HEK293 (cell line): Measurements from ENCODE around the gene RASSF3.

ENCODE experiments used
- CTCF ChIA-PET: fragments of 350-600 bp; formaldehyde crosslinking; extraction: SDS; loops from one replicate; lab custom pipeline; 2021; ENCODE audit warnings: antibody characterized with exemption; lab: Yijun Ruan, JAX
- POLR2A ChIA-PET: fragments of 300-600 bp; formaldehyde crosslinking; extraction: SDS; loops from one replicate; lab custom pipeline; 2020; ENCODE audit warnings: antibody characterized with exemption, inconsistent platforms; lab: Yijun Ruan, JAX
- H3K27ac ChIP-seq: fragments of 200-500 bp; sonication (Bioruptor generic); 2 replicates; pipeline ENCODE4 v1.5.1; 2014; ENCODE audit warnings: low read depth, low read length, control low read depth, inconsistent platforms; ENCODE audit errors: extremely low read depth
- H3K36me3 ChIP-seq, 2 experiments: fragments of 200-500 bp in 1 of 2; sonication (Bioruptor generic) in 1 of 2; 1 replicate in 1 of 2; 2 replicates in 1 of 2; pipeline ENCODE4 v1.5.1; 2014 to 2017; ENCODE audit warnings: inconsistent platforms in 2 of 2, low read length in 2 of 2; ENCODE audit not compliant: control insufficient read depth in 2 of 2, insufficient read depth in 1 of 2
- H3K4me1 ChIP-seq: fragments of 200-500 bp; sonication (Bioruptor generic); 2 replicates; pipeline ENCODE4 v1.5.1; 2014; ENCODE audit warnings: mild to moderate bottlenecking, low read length, inconsistent platforms; ENCODE audit not compliant: control insufficient read depth, insufficient read depth
- H3K4me3 ChIP-seq: 2 replicates; pipeline ENCODE4 v1.5.1; 2011; ENCODE audit warnings: low read depth, mild to moderate bottlenecking, control low read depth, low read length, moderate library complexity
- H3K9me3 ChIP-seq: fragments of 200-500 bp; sonication (Bioruptor generic); 2 replicates; pipeline ENCODE4 v1.5.1; 2014; ENCODE audit warnings: low read depth, low read length, inconsistent platforms; ENCODE audit not compliant: control insufficient read depth, insufficient read depth
- BCL11B ChIP-seq: fragments of 450-650 bp; formaldehyde crosslinking; IDR thresholded peaks from 2 replicates; pipeline ENCODE4 v1.5.1; 2016; ENCODE audit warnings: low read depth, missing biosample characterization, missing genetic modification characterization
- HIC1 ChIP-seq: fragments of 450-650 bp; formaldehyde crosslinking; IDR thresholded peaks from 2 replicates; pipeline ENCODE4 v1.5.1; 2016; ENCODE audit warnings: missing biosample characterization, missing genetic modification characterization
- KLF17 ChIP-seq: fragments of 450-650 bp; formaldehyde crosslinking; IDR thresholded peaks from 2 replicates; pipeline ENCODE4 v1.5.1; 2016; ENCODE audit warnings: missing biosample characterization, missing genetic modification characterization
- KLF7 ChIP-seq: fragments of 450-650 bp; formaldehyde crosslinking; IDR thresholded peaks from 2 replicates; pipeline ENCODE4 v1.5.1; 2016; ENCODE audit warnings: missing biosample characterization, missing genetic modification characterization, borderline replicate concordance
- KLF9 ChIP-seq: fragments of 450-650 bp; formaldehyde crosslinking; IDR thresholded peaks from 2 replicates; pipeline ENCODE4 v1.5.1; 2016; ENCODE audit warnings: missing biosample characterization, missing genetic modification characterization, low read depth
- MZF1 ChIP-seq: fragments of 450-650 bp; formaldehyde crosslinking; IDR thresholded peaks from 2 replicates; pipeline ENCODE4 v1.5.1; 2017; ENCODE audit warnings: missing biosample characterization, missing genetic modification characterization, borderline replicate concordance
- SCRT2 ChIP-seq: fragments of 450-650 bp; formaldehyde crosslinking; IDR thresholded peaks from 2 replicates; pipeline ENCODE4 v1.5.1; 2016; ENCODE audit warnings: missing biosample characterization, missing genetic modification characterization
- WT1 ChIP-seq: fragments of 450-650 bp; formaldehyde crosslinking; IDR thresholded peaks from 2 replicates; pipeline ENCODE4 v1.5.1; 2016; ENCODE audit warnings: missing biosample characterization, missing genetic modification characterization
- ZBTB1 ChIP-seq: fragments of 450-650 bp; formaldehyde crosslinking; IDR thresholded peaks from 2 replicates; pipeline ENCODE4 v1.5.1; 2016; ENCODE audit warnings: missing biosample characterization, missing genetic modification characterization
- ZFP3 ChIP-seq: fragments of 450-650 bp; formaldehyde crosslinking; IDR thresholded peaks from 2 replicates; pipeline ENCODE4 v1.5.1; 2016; ENCODE audit warnings: low read depth, missing biosample characterization, missing genetic modification characterization
- ZNF10 ChIP-seq: fragments of 450-650 bp; formaldehyde crosslinking; IDR thresholded peaks from 2 replicates; pipeline ENCODE4 v1.5.1; 2017; ENCODE audit warnings: missing biosample characterization, missing genetic modification characterization
- ZNF148 ChIP-seq: fragments of 450-650 bp; formaldehyde crosslinking; IDR thresholded peaks from 2 replicates; pipeline ENCODE4 v1.5.0; 2017; ENCODE audit warnings: missing biosample characterization, missing genetic modification characterization, borderline replicate concordance
- ZNF19 ChIP-seq: fragments of 450-650 bp; formaldehyde crosslinking; IDR thresholded peaks from 2 replicates; pipeline ENCODE4; 2016; ENCODE audit warnings: missing biosample characterization, missing genetic modification characterization, low read depth
- ZNF24 ChIP-seq: fragments of 450-650 bp; formaldehyde crosslinking; IDR thresholded peaks from 2 replicates; pipeline ENCODE4 v1.5.1; 2016; ENCODE audit warnings: missing biosample characterization, missing genetic modification characterization
- ZNF280C ChIP-seq: fragments of 450-650 bp; formaldehyde crosslinking; IDR thresholded peaks from 2 replicates; pipeline ENCODE4 v1.5.1; 2016; ENCODE audit warnings: missing biosample characterization, missing genetic modification characterization
- ZNF391 ChIP-seq: fragments of 450-650 bp; formaldehyde crosslinking; IDR thresholded peaks from 2 replicates; pipeline ENCODE4 v1.5.1; 2016; ENCODE audit warnings: low read depth, missing biosample characterization, missing genetic modification characterization, borderline replicate concordance
- ZNF426 ChIP-seq: fragments of 450-650 bp; formaldehyde crosslinking; IDR thresholded peaks from 2 replicates; pipeline ENCODE4 v1.5.1; 2017; ENCODE audit warnings: missing biosample characterization, missing genetic modification characterization, mild to moderate bottlenecking, inconsistent platforms, moderate library complexity
- ZNF518A ChIP-seq: fragments of 450-650 bp; formaldehyde crosslinking; conservative IDR thresholded peaks from 2 replicates; pipeline ENCODE4 v1.5.1; 2016; ENCODE audit warnings: low read depth, missing biosample characterization, missing genetic modification characterization
- ZNF596 ChIP-seq: fragments of 450-650 bp; IDR thresholded peaks from 2 replicates; pipeline ENCODE4 v1.5.0; 2018; ENCODE audit warnings: missing biosample characterization, mild to moderate bottlenecking, missing genetic modification characterization, moderate library complexity

RASSF3 gene

GRCh38 chr12:64665514-64665913, 55.2 kb downstream of the RASSF3 start (continued):
- TF ChIP-seq ZNF518A (tag by site-specific recombination) (no peak), ZNF391 (tag by site-specific recombination) (no peak), BCL11B (tag by site-specific recombination) (no peak), ZNF280C (tag by site-specific recombination) (no peak), KLF9 (peak; percentile 84), MZF1 (tag by site-specific recombination) (no peak), ZFP3 (tag by site-specific recombination) (no peak), SCRT2 (tag by site-specific recombination) (no peak), ZNF19 (no peak), HIC1 (no peak), ZNF24 (tag by site-specific recombination) (no peak)

GRCh38 chr12:64666054-64666914, 56.0 kb downstream of the RASSF3 start:
- POLR2A ChIA-PET = interaction anchor here (1.1 kb wide), 1 partner anchor 13 kb away, joined by 5 read pairs; no protein-coding TSS in a partner anchor
- Histone ChIP-seq H3K27ac (peak overlapping the region; percentile 47; the same call in 1 of the 2 replicates), H3K4me3 (no peak overlapping the region)
- TF ChIP-seq KLF7 = 0 out of 2 replicates have a peak, but pooled peaks have one; percentile 41
- 0 out of 2 replicates have a peak, but pooled peaks have one; percentile 56 for TF ChIP-seq ZNF10 (tag by site-specific recombination)
- TF ChIP-seq ZNF596 (tag by site-specific recombination) = no peak
- no peak; the same call in 1 of the 2 replicates for TF ChIP-seq ZBTB1
- no peak for TF ChIP-seq ZNF148 (tag by site-specific recombination)
- peak; percentile 67 for TF ChIP-seq WT1 (tag by site-specific recombination)
- no peak for TF ChIP-seq KLF17 (tag by site-specific recombination)
- no peak for TF ChIP-seq SCRT2 (tag by site-specific recombination)
- no peak for TF ChIP-seq ZNF426 (tag by site-specific recombination)
- no peak for TF ChIP-seq HIC1

More at GRCh38 chr12:64666054-64666914, 56.0 kb downstream of the RASSF3 start:
- Histone ChIP-seq H3K9me3 (no peaks in the 10 kb centered on the region), H3K4me1 (peaks cover 42% of the 10 kb centered on the region), H3K36me3 (no peaks in the 10 kb centered on the region)
- CTCF ChIA-PET = interaction anchor here (0.6 to 1.1 kb wide), 3 partner anchors 29 to 1237 kb away, joined by 4 to 6 read pairs (median 5); no protein-coding TSS in a partner anchor
